Measurements from ENCODE around the gene TRRAP. TPM values are rescaled to one million over a fixed set of nuclear protein-coding genes. Genes with fewer than 3 reads are reported as not detected.

The TRRAP gene
- total and polyA plus RNA-seq, 2 experiments from 2014 or later, result 14.9 to 58.7 TPM

- TF ChIP-seq ZNF462 (CRISPR knock-in tag; IDR thresholded peaks at IDR 0.05) (no peak), ZNF331 (CRISPR knock-in tag; IDR thresholded peaks at IDR 0.05; ENCODE audit: low read depth) (no peak), CREB1 (CRISPR knock-in tag; IDR thresholded peaks at IDR 0.05; ENCODE audit: low read depth) (no peak), EZH2 (IDR thresholded peaks at IDR 0.05; ENCODE audit: low read depth, unreplicated experiment) (no peak), STAT1 (IDR thresholded peaks at IDR 0.05; ENCODE audit: unreplicated experiment) (no peak), REST (IDR thresholded peaks at IDR 0.05; ENCODE audit: unreplicated experiment) (no peak), JUNB (IDR thresholded peaks at IDR 0.05; ENCODE audit: unreplicated experiment) (no peak), POLR2AphosphoS5 (IDR thresholded peaks at IDR 0.05; ENCODE audit: low read depth) (no peak), ZNF114 (CRISPR knock-in tag; IDR thresholded peaks at IDR 0.05) (no peak), CTCF (conservative IDR thresholded peaks at IDR 0.05; ENCODE audit: low read depth in 2 of 2) (no peak)
Observed at GRCh38 chr7:98837630-98837972, 40.7 kb upstream of the TRRAP start (continued).

Data from GM23338 (cell line).